GM15510 (cell line): ENCODE data around the gene RGS10.
A peak's percentile ranks its signal among the peaks of the same experiment; 100 is the strongest.

Experiments
- POLR2A ChIP-seq: IDR thresholded peaks from 3 replicates; pipeline ENCODE4 v1.6.1; 2011; ENCODE audit warnings: borderline replicate concordance; ENCODE audit not compliant: insufficient read length; ENCODE audit errors: extremely low read depth

The RGS10 gene

GRCh38 chr10:119542357-119542987, at the start of gene RGS10:
Gene RGS10, minus strand, starts transcription at chr10:119542719. Its CDS starts 81 bp downstream, at chr10:119542638.
- peak; percentile 83 for TF ChIP-seq POLR2A

- no peak for TF ChIP-seq POLR2A
Observed at GRCh38 chr10:119588071-119588470, 45.6 kb upstream of the RGS10 start.

GRCh38 chr10:119578355-119578754, 35.8 kb upstream of the RGS10 start:
- no peak for TF ChIP-seq POLR2A

GRCh38 chr10:119575991-119576390, 33.5 kb upstream of the RGS10 start:
- TF ChIP-seq POLR2A = no peak

GRCh38 chr10:119575506-119575905, 33.0 kb upstream of the RGS10 start:
- no peak for TF ChIP-seq POLR2A

GRCh38 chr10:119567978-119568377, 25.5 kb upstream of the RGS10 start:
- TF ChIP-seq POLR2A = no peak

GRCh38 chr10:119562097-119562496, 19.6 kb upstream of the RGS10 start:
- no peak for TF ChIP-seq POLR2A

GRCh38 chr10:119555178-119555784, 12.8 kb upstream of the RGS10 start:
- no peak for TF ChIP-seq POLR2A

- no peak for TF ChIP-seq POLR2A
Observed at GRCh38 chr10:119550827-119551226, 8.3 kb upstream of the RGS10 start.

- no peak for TF ChIP-seq POLR2A
Observed at GRCh38 chr10:119549247-119549999, 6.9 kb upstream of the RGS10 start.

GRCh38 chr10:119546009-119546408, 3.5 kb upstream of the RGS10 start:
- TF ChIP-seq POLR2A = no peak

- no peak for TF ChIP-seq POLR2A
Observed at GRCh38 chr10:119545310-119545709, 2.8 kb upstream of the RGS10 start.

GRCh38 chr10:119543814-119544642, 1.5 kb upstream of the RGS10 start:
- no peak for TF ChIP-seq POLR2A

- TF ChIP-seq POLR2A = no peak
Observed at GRCh38 chr10:119542988-119543813, 682 bp upstream of the RGS10 start.
